Erythroblast (primary cell): ENCODE measurements around the gene ANKRD44.
A peak's percentile ranks its signal among the peaks of the same experiment; 100 is the strongest.

ENCODE experiments used
- DNase-seq, 2 experiments: peaks; one replicate each; lab custom pipeline; 2025; lab: John Stamatoyannopoulos, UW
- GATA1 ChIP-seq: IDR thresholded peaks from 2 replicates; pipeline ENCODE4 v1.6.1; 2011; ENCODE audit warnings: low read depth, mild to moderate bottlenecking, control low read depth, low read length, moderate library complexity
- POLR2A ChIP-seq: IDR thresholded peaks from 2 replicates; pipeline ENCODE4 v1.6.1; 2011; ENCODE audit warnings: mild to moderate bottlenecking, low read length

Gene ANKRD44

GRCh38 chr2:197211881-197212342 lies 98.7 kb downstream of the ANKRD44 start:
- TF ChIP-seq GATA1 (no peak), POLR2A (no peak)
- no peak for DNase-seq

GRCh38 chr2:197210430-197210829 lies 100.2 kb downstream of the ANKRD44 start:
- no peak for TF ChIP-seq POLR2A
- no peak for TF ChIP-seq GATA1
- peak in 1 of 2 experiments; percentile 29 for DNase-seq

DNA sequence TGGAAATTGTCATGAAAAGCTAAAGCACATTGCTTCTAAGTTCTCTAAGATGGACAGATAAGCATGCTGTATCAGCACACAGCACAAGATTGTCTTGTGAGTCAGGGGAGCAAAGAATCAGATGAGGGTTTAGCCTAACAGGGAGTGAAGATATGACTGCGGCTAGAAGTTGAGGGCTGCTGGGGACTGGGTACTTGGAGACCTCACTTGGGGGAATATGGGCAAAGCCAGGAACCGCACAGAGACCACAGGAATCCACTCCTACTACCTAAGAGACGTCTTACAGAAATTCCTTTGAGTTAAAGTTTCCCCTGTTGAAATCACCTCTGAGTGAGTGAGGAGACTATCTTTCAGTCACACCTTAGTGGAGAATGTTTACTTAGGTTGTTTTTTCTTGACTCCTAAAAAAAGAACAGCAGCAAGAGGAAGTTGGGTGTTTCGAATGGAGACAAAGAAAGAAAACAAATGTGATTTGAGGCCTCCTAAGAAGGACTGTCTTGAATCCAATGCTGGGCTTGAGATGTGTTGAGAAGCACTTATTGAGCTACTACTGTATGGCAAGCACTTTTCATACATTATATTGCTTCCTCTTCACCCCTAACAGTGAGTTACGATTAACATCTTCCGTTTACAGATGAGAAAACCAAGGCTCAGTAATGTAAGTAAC lies 100.7 kb downstream of the ANKRD44 start:
- peak; percentile 7 to 20 for DNase-seq

GRCh38 chr2:197209246-197209645 lies 101.3 kb downstream of the ANKRD44 start:
- DNase-seq, result no peak
- no peak for TF ChIP-seq GATA1
- TF ChIP-seq POLR2A, result no peak

More for the DNA sequence above, 100.7 kb downstream of the ANKRD44 start:
- TF ChIP-seq GATA1 (no peak), POLR2A (no peak)

GRCh38 chr2:197208841-197209240 lies 101.7 kb downstream of the ANKRD44 start:
- TF ChIP-seq POLR2A (no peak), GATA1 (no peak)
- DNase-seq, result no peak

DNA sequence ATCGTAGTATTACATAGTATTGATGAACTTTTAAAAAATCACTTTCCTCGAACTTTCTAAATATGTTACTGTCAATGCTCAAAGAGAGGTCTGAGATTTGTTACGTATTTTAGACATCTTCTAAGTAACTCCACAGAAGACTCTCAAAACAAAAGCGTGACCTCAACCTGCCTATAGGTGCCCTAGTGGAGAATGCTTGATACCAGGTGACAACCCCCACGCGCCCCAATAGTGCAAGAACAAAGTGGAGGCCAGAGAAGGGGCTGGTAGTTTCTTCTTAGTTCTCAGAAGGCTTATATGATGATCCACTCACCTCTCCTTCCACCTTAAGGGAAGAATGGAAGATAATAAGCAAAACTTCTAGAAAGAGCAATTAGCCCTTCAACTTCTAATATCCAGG lies 102.6 kb downstream of the ANKRD44 start:
- no peak for DNase-seq
- TF ChIP-seq POLR2A (no peak), GATA1 (no peak)

DNA sequence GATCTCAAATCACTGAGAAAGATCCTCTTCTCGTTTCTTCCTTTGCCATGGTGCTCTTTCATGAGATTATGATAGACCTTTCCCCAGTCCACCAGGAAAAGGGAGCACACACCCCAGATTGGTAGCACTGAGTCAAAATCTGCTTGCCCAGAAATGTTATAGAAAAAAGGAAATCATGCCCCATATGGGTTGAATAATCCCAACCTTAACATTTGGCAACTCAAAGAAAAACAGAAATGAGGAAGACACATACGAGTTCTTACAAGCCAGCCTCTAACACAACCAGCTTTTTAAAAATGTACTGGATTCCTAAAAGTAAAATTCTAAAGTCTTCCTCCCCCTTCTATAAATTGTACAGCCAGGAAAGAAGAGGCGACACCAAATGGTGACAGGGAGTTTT lies 103.0 kb downstream of the ANKRD44 start:
- no peak for DNase-seq
- no peak for TF ChIP-seq POLR2A
- no peak for TF ChIP-seq GATA1

DNA sequence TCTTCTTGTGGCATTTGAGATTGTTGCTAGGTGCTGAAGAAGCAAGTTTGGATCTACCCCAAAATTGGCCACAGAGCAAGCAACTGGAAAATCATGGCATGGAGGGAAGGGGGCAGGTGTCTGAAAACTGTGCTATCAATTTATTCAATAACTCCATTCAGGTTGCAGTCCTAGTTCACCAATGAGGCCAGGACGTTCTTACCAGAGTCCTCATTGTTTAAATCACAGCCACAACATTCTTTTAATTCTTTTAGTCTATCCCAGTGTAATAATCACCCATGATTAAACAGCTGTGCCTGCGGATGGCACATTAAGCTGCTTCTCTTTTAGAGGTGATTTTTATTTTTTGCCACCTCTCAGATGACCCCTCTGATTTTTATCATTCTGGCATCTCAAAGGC lies 103.5 kb downstream of the ANKRD44 start:
- TF ChIP-seq GATA1, result no peak
- no peak for TF ChIP-seq POLR2A
- no peak for DNase-seq

DNA sequence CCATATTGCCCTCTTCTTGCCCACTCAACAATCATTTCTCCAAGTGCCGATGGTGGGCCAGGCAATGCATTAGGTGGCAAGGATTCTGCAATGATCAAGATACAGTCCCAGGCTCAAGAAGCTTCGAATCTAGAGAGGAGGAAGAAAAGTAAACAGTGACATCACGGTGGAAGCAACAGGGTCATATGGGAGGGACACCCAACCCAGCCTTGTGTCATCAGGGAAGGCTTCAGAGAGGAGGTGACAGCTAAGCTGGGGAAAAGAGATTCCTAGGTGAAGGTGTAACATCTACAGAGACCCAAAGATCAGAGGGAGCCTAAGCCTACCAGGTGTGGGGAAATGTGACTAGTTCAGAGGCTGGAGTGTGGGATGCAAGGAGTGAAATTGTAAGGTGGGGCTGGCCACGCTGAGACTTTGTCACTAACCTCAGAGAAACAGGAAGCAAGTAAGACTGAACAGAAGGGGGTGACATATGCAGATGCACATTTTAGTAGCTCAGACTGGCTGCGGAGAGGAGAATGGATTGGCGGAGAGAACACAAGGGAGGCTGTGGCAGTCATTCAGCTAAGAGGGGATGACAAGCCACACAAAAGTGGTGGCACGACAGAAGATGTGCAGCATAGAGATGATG lies 104.9 kb downstream of the ANKRD44 start:
- DNase-seq, result no peak
- TF ChIP-seq POLR2A (no peak), GATA1 (no peak)

DNA sequence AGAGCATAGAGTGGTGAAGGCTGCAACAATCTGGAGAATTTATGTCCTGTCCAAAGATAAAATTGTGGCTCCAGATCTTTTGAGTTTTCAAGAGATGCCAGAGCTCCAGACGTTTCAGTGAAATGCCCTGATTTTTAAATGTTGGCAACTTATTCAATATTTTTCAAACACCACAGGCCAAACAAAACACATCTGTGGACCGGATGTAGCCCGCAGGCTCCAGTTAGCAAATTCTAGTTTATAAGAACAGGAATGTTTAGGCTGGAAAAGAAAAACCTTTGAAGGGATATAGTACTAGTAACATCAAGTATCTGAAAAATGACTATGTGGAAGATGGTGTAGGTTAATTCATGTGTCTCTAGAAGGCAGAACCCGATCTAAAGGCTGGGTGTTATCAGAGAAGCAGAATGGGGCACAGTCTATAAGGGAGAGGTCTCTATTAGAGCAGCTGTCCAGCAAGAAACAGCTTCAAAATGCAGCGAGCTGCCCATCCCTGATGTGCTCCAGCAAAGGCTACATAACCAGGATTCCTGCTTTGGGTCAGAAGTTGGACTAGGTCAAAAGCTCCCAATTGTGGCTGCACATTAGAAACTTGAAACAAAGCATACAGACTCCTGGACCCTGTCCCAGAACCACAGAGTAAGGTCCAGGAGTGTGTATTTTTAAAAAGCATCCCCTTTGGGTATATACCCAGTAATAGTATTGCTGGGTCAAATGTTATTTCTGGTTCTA lies 105.9 kb downstream of the ANKRD44 start:
- no peak for DNase-seq
- no peak for TF ChIP-seq GATA1
- no peak for TF ChIP-seq POLR2A

DNA sequence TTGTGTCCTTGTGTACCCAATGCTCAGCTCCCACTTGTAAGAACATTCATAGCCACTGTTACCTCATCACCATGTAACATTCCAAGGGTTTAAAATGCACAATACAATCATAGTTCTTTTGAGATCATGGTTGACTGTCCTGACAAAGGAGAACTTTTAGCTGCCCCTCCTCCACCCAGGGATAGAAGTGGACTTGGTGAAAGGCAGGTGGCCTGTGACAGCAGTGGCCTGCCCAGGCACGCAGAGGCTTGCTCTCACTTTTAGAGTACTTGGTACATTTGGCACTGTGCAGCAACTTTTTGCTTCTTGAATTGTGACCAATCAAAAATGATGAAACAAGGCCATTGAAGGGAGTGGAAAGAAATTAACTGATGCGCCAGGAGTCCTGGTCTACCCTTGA lies 108.7 kb downstream of the ANKRD44 start:
- no peak for TF ChIP-seq GATA1
- no peak for TF ChIP-seq POLR2A
- DNase-seq, result no peak

DNA sequence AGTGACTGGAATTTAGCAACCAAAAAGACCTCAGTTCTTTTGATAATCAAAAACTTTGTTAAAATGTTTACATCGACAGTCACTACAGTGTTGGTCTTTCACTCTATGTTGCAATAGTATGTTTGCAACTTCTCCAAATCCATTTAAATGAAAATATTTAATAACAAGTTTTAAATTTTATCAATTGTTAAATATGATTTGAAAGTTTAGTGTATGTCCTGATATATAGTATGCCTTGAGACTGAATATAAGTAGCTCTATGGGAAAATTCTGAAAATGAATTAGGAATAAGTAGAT lies 109.9 kb downstream of the ANKRD44 start:
- DNase-seq, result no peak
- no peak for TF ChIP-seq GATA1
- no peak for TF ChIP-seq POLR2A

GRCh38 chr2:197200051-197200761 lies 110.4 kb downstream of the ANKRD44 start:
- DNase-seq, result no peak
- no peak for TF ChIP-seq POLR2A
- TF ChIP-seq GATA1, result no peak
